ENCODE results near the gene SUGT1.

The SUGT1 gene

GRCh38 chr13:52737965-52738364 is 85.3 kb downstream of the SUGT1 start:
- no peak for DNase-seq (ENCODE audit: low read depth)

GRCh38 chr13:52738719-52739467 is 86.3 kb downstream of the SUGT1 start:
- DNase-seq (ENCODE audit: low read depth): no peak

GRCh38 chr13:52739468-52740071 is 86.9 kb downstream of the SUGT1 start, which contains the start of gene CNMD:
CNMD (minus strand) TSS chr13:52739820; CDS start chr13:52739701, 119 bp downstream.
- DNase-seq (ENCODE audit: low read depth): no peak

GRCh38 chr13:52743569-52743968 is 90.9 kb downstream of the SUGT1 start:
- DNase-seq (ENCODE audit: low read depth): no peak

- DNase-seq (ENCODE audit: low read depth): no peak
Observed at GRCh38 chr13:52743988-52744387, 91.4 kb downstream of the SUGT1 start.

- DNase-seq (ENCODE audit: low read depth): no peak
Observed at GRCh38 chr13:52744842-52745375, 92.3 kb downstream of the SUGT1 start.

- DNase-seq (ENCODE audit: low read depth): no peak
Observed at GRCh38 chr13:52746141-52746540, 93.5 kb downstream of the SUGT1 start.

- DNase-seq (ENCODE audit: low read depth): no peak
Observed at GRCh38 chr13:52749419-52749818, 96.8 kb downstream of the SUGT1 start.

Data from CMK (cell line).